Activated CD8-positive, alpha-beta T cell treated with anti-CD3 and anti-CD28 coated beads for 36 hours (primary cell): ENCODE data around the gene STAG2. TPM values are rescaled to one million over a fixed set of nuclear protein-coding genes. Genes with fewer than 3 reads are reported as not detected.
A peak's percentile ranks its signal among the peaks of the same experiment; 100 is the strongest.

Experiments used
- ATAC-seq: fragments of 200-7000 bp; cut with Tn5 transposase; one replicate; pipeline ENCODE4 v1.10.0; 2021; ENCODE audit warnings: mild to moderate bottlenecking, moderate library complexity
- CTCF ChIA-PET: fragments of 350-600 bp; sonication (Branson Sonifier 250); formaldehyde crosslinking; loops from one replicate; lab custom pipeline; 2021; ENCODE audit warnings: antibody characterized with exemption; lab: Charles Lee
- POLR2A ChIA-PET: fragments of 350-600 bp; sonication (Branson Sonifier 250); formaldehyde crosslinking; loops from one replicate; lab custom pipeline; 2021; ENCODE audit warnings: antibody characterized with exemption; lab: Charles Lee
- DNase-seq: peaks from one replicate; pipeline ENCODE4 v3.0.0-alpha.2; 2020
- H3K27ac Mint-ChIP-seq: one replicate; pipeline ENCODE4 v1.8.0; 2021; ENCODE audit warnings: mild to moderate bottlenecking, mixed read lengths
- H3K27me3 Mint-ChIP-seq: one replicate; pipeline ENCODE4 v1.8.0; 2021; ENCODE audit warnings: mixed read lengths
- H3K36me3 Mint-ChIP-seq: one replicate; pipeline ENCODE4 v1.8.0; 2021; ENCODE audit warnings: low read depth, mixed read lengths
- H3K4me1 Mint-ChIP-seq: one replicate; pipeline ENCODE4 v1.8.0; 2021; ENCODE audit warnings: low read depth, mixed read lengths
- H3K4me3 Mint-ChIP-seq: one replicate; pipeline ENCODE4 v1.8.0; 2021; ENCODE audit warnings: mild to moderate bottlenecking, moderate library complexity, mixed read lengths
- H3K9me3 Mint-ChIP-seq: one replicate; pipeline ENCODE4 v1.8.0; 2021; ENCODE audit warnings: mixed read lengths
- intact Hi-C: fragments of 100-400 bp; cut with micrococcal nuclease; formaldehyde crosslinking; loops from one replicate; pipeline ENCODE4 v1.10.0; 2022
- total RNA-seq, 2 experiments: library from RNA; stranded (reverse); gene quantifications; one replicate each; pipeline ENCODE4 v1.2.3, GENCODE V29; 2021
- TF ChIP-seq, protein P1 (sequence below): fragments of 200-600 bp; IDR thresholded peaks from one replicate; pipeline ENCODE4 v1.8.0; 2022; ENCODE audit warnings: antibody characterized with exemption, mild to moderate bottlenecking

The STAG2 gene
- total RNA-seq, 2 experiments from 2014 or later = 93.9 to 98.4 TPM

DNA sequence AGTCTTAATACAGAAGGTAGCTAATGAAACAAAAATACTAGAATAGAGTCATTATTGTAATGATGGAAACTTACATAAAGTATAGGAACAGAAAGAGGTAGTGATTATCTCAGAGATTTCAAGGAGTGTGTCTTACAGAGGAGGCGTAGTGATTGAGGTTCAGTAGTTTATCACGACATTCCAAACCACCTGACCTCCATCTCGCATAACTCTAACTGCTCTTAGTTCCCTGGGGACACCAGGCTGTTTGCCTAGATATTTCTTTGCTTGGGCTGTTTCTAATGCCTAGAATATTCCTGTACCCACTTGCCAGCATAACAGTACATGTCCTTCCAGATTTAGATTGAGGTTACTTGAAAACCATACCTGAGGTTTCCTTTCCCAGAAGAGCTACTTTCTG lies 29.1 kb downstream of the STAG2 start:
- H3K27me3 Mint-ChIP-seq = no peaks in the 10 kb centered on the region
- H3K9me3 Mint-ChIP-seq = no peaks in the 10 kb centered on the region
- TF ChIP-seq, protein P1, sequence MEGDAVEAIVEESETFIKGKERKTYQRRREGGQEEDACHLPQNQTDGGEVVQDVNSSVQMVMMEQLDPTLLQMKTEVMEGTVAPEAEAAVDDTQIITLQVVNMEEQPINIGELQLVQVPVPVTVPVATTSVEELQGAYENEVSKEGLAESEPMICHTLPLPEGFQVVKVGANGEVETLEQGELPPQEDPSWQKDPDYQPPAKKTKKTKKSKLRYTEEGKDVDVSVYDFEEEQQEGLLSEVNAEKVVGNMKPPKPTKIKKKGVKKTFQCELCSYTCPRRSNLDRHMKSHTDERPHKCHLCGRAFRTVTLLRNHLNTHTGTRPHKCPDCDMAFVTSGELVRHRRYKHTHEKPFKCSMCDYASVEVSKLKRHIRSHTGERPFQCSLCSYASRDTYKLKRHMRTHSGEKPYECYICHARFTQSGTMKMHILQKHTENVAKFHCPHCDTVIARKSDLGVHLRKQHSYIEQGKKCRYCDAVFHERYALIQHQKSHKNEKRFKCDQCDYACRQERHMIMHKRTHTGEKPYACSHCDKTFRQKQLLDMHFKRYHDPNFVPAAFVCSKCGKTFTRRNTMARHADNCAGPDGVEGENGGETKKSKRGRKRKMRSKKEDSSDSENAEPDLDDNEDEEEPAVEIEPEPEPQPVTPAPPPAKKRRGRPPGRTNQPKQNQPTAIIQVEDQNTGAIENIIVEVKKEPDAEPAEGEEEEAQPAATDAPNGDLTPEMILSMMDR = no peak
- H3K27ac Mint-ChIP-seq = peak overlapping the region; percentile 75
- H3K4me1 Mint-ChIP-seq = peaks cover 60% of the 10 kb centered on the region
- ChIA-PET POLR2A (no interaction called here), CTCF (interaction anchor here (0.7 kb wide), 1 partner anchor 10 kb away, joined by 3 read pairs; no protein-coding TSS in a partner anchor)
- ATAC-seq (peak; percentile 17), DNase-seq (no peak)
- intact Hi-C loops = no loop called here
- peaks cover 19% of the 10 kb centered on the region for H3K36me3 Mint-ChIP-seq
- H3K4me3 Mint-ChIP-seq = peak overlapping the region; percentile 17

DNA sequence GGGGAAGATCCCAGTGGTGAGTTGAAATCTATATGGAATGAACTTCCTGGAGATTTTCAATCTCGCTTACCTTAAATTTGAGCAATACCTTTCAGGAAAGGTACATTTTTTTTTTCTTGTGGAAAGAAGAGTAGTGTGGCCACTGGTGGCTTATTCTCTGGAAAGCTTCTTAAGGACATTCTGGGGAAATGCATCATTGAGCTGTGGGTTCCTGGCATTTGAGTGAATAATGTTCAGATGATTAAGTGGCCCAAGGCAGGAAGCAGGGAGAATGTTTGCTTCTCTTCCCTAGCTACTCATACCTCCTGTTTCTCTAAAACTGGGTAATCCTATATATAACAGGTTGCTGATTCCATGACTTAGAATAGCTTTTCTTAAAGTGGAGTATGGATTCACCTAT lies 31.8 kb downstream of the STAG2 start:
- POLR2A ChIA-PET = interaction anchor here (0.6 to 1.1 kb wide), 2 partner anchors 23 to 27 kb away, joined by 3 to 4 read pairs; no protein-coding TSS in a partner anchor
- intact Hi-C loops = no loop called here

DNA sequence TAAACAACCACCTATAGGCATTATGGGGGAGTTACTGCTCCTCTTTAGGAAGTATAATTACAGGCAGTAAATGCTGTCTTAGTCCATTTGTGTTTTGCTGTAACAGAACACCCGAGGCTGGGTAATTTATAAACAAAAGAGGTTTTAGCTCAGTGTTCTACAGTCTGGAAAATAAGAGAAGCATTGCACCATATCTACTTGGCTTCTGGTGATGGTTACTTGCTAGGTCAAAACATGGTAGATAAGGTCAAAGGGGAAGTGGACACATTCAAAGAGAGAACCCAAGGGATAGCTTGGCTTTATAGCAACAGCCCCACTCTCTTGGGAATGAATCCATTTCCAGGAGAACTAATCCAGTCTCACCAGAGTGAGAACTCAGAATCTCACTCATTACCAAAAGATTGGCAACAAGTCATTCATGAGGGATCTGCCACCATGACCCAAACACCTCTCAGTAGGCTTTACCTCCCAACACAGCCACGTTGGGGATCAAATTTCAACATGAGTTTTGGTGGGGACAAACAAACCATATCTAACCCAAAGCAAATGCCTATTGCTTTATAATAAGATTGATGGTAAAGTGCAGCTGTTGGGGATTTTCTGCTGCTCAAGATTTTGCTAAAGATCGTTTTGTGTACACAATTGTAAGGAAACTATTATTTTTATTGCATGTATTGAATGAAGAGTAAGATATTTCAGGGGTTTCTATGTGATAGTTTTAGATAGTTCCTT lies 32.6 kb downstream of the STAG2 start:
- Mint-ChIP-seq H3K4me3 (no peak overlapping the region), H3K36me3 (peaks cover 16% of the 10 kb centered on the region), H3K27ac (no peak overlapping the region), H3K27me3 (no peaks in the 10 kb centered on the region), H3K4me1 (peaks cover 49% of the 10 kb centered on the region), H3K9me3 (no peaks in the 10 kb centered on the region)
- intact Hi-C loops = no loop called here
- DNase-seq (no peak), ATAC-seq (no peak)
- ChIA-PET POLR2A (interaction anchor here (0.6 to 1.1 kb wide), 2 partner anchors 23 to 27 kb away, joined by 3 to 4 read pairs; no protein-coding TSS in a partner anchor), CTCF (no interaction called here)
- TF ChIP-seq, protein P1 = no peak

More for the DNA sequence above, 31.8 kb downstream of the STAG2 start:
- CTCF ChIA-PET = no interaction called here
- Mint-ChIP-seq H3K27me3 (no peaks in the 10 kb centered on the region), H3K9me3 (no peaks in the 10 kb centered on the region), H3K36me3 (peaks cover 19% of the 10 kb centered on the region), H3K4me3 (no peak overlapping the region), H3K27ac (no peak overlapping the region), H3K4me1 (peaks cover 54% of the 10 kb centered on the region)
- TF ChIP-seq, protein P1 = no peak
- DNase-seq (no peak), ATAC-seq (no peak)

DNA sequence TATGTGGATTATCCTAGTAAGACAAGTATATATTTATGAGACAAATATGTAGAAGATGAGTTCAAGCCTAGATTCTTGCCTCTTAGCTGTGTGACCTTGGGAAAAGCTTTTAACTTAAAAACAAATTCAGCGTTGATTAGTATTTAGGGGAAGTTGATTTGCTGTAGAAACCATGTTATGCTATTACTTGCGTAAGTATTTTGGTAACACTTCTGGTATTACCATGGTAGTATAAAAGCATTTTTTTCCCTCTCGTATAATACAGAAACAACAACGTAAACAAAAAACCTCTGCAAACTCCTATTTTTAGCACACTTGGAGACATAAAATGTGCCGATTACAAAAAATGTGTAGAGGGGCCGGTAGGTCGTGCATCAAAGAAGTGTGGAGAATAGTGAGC lies 33.2 kb downstream of the STAG2 start:
- intact Hi-C loops = no loop called here
- TF ChIP-seq, protein P1 = no peak
- Mint-ChIP-seq H3K27ac (no peak overlapping the region), H3K9me3 (no peaks in the 10 kb centered on the region), H3K4me1 (peaks cover 52% of the 10 kb centered on the region), H3K4me3 (no peak overlapping the region), H3K36me3 (peaks cover 16% of the 10 kb centered on the region), H3K27me3 (no peaks in the 10 kb centered on the region)
- ATAC-seq (no peak), DNase-seq (no peak)
- POLR2A ChIA-PET = no interaction called here
- CTCF ChIA-PET = no interaction called here

DNA sequence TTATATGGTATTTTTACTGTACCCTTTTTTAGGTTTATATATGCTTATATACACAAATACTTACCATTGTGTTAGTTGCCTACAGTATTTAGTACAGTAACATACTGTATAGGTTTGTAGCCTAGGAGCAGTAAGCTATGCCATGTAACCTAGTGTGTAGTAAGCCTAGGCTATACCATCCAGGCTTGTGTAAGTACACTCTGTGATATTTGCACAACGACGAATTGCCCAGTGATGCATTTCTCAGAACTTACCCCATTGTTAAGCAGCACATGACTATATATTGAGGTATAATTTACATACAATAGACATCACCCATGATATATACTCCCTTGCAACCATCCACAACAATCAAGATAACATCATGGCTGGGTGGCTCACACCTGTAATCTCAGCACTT lies 40.1 kb downstream of the STAG2 start:
- intact Hi-C loops = no loop called here
- Mint-ChIP-seq H3K4me3 (no peak overlapping the region), H3K27me3 (no peaks in the 10 kb centered on the region), H3K36me3 (peaks cover 13% of the 10 kb centered on the region), H3K4me1 (peaks cover 36% of the 10 kb centered on the region), H3K9me3 (no peaks in the 10 kb centered on the region), H3K27ac (no peak overlapping the region)
- DNase-seq = no peak
- ChIA-PET POLR2A (no interaction called here), CTCF (no interaction called here)
- TF ChIP-seq, protein P1 = no peak
- ATAC-seq = no peak
